ENCODE data around the gene TIAM2. TPM values are rescaled to one million over a fixed set of nuclear protein-coding genes. Genes with fewer than 3 reads are reported as not detected.

The TIAM2 gene
- total RNA-seq, 1 experiment from 2014 or later: 3.8 TPM

DNA sequence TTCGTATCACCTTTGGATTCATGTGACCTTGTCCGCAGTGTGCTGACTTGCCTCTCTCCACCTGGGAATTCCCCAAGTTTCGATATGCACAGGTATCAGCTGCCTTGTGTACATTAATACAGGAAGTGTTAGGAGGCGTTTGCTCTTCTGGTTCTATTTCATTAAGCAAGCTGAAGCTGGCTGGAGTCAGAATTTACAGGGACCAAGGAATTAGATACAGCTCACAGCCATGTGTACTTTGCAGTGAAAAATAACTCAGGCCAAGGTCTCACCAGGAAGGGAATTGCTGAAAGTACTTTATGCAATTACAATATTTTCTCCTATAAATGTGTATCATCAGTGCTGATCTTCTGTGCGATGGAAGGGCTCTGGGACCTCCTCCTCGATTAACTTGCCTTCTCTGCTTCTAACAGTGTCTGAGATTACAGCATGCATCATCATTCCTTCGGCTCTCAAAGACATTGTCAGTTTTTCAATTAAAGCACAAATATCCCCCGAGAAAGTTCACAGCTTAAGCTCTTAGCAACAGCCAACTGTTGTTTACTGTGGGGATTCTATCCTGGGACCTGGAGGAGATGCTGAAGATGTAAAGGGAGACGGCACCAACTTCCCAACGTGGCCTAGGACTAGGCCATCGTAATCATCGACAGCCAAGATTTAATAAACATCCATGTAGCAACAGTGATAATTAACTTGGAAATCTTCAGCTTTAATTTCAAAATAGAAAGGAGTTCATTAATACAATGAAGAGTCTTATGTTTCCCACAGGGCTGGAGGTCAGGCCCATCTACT is 13.8 kb upstream of the TIAM2 start:
- Mint-ChIP-seq H3K9me3 (ENCODE audit: unreplicated experiment) (no peaks in the 10 kb centered on the region), H3K4me1 (ENCODE audit: low read depth, unreplicated experiment) (peaks cover 9% of the 10 kb centered on the region), H3K36me3 (ENCODE audit: insufficient read depth, unreplicated experiment) (no peaks in the 10 kb centered on the region), H3K27ac (ENCODE audit: unreplicated experiment) (peak overlapping the region; percentile 64), H3K27me3 (ENCODE audit: insufficient read depth, unreplicated experiment) (no peaks in the 10 kb centered on the region), H3K4me3 (ENCODE audit: unreplicated experiment) (no peak overlapping the region)
- TF ChIP-seq CTCF (IDR thresholded peaks at IDR 0.05; ENCODE audit: insufficient read depth in 1 of 2, low read depth in 1 of 2, low read length in 1 of 2, severe bottlenecking in 1 of 2, unreplicated experiment in 1 of 2): no peak
- ChIA-PET CTCF (interaction anchor here (0.6 to 0.7 kb wide), 2 partner anchors 287 to 1582 kb away, joined by 3 to 6 read pairs; no protein-coding TSS in a partner anchor), POLR2A (no interaction called here)
- BruUV-seq (replicated peaks): no TSS peak
- no peak for DNase-seq
- Histone ChIP-seq H3K4me3 (ENCODE audit: low read depth, low read length) (no peak overlapping the region), H3K36me3 (ENCODE audit: control insufficient read depth, insufficient read depth, low read length) (no peaks in the 10 kb centered on the region), H3K4me1 (peaks cover 10% of the 10 kb centered on the region), H3K27me3 (replicated peaks; ENCODE audit: control insufficient read depth, insufficient read depth, low read length) (no peaks in the 10 kb centered on the region), H3K9me3 (no peaks in the 10 kb centered on the region)
- intact Hi-C loops (cut with micrococcal nuclease; ENCODE audit: unreplicated experiment): loop anchor here (1.0 kb wide), 1 partner anchor 193 kb away; no protein-coding TSS in a partner anchor

- Histone ChIP-seq H3K4me3 (ENCODE audit: low read depth, low read length) (no peak overlapping the region), H3K9me3 (no peaks in the 10 kb centered on the region), H3K27me3 (replicated peaks; ENCODE audit: control insufficient read depth, insufficient read depth, low read length) (no peaks in the 10 kb centered on the region), H3K36me3 (ENCODE audit: control insufficient read depth, insufficient read depth, low read length) (no peaks in the 10 kb centered on the region), H3K4me1 (peaks cover 10% of the 10 kb centered on the region)
- intact Hi-C loops (cut with micrococcal nuclease; ENCODE audit: unreplicated experiment): no loop called here
- Mint-ChIP-seq H3K9me3 (ENCODE audit: unreplicated experiment) (no peaks in the 10 kb centered on the region), H3K4me3 (ENCODE audit: unreplicated experiment) (no peak overlapping the region), H3K4me1 (ENCODE audit: low read depth, unreplicated experiment) (peaks cover 9% of the 10 kb centered on the region), H3K36me3 (ENCODE audit: insufficient read depth, unreplicated experiment) (no peaks in the 10 kb centered on the region), H3K27ac (ENCODE audit: unreplicated experiment) (no peak overlapping the region), H3K27me3 (ENCODE audit: insufficient read depth, unreplicated experiment) (no peaks in the 10 kb centered on the region)
- DNase-seq: no peak
- no peak for TF ChIP-seq CTCF (IDR thresholded peaks at IDR 0.05; ENCODE audit: insufficient read depth in 1 of 2, low read depth in 1 of 2, low read length in 1 of 2, severe bottlenecking in 1 of 2, unreplicated experiment in 1 of 2)
- CTCF ChIA-PET: no interaction called here
- POLR2A ChIA-PET: no interaction called here
- BruUV-seq (replicated peaks): no TSS peak
Measured at GRCh38 chr6:154984146-154984545, 11.0 kb upstream of the TIAM2 start.

DNA sequence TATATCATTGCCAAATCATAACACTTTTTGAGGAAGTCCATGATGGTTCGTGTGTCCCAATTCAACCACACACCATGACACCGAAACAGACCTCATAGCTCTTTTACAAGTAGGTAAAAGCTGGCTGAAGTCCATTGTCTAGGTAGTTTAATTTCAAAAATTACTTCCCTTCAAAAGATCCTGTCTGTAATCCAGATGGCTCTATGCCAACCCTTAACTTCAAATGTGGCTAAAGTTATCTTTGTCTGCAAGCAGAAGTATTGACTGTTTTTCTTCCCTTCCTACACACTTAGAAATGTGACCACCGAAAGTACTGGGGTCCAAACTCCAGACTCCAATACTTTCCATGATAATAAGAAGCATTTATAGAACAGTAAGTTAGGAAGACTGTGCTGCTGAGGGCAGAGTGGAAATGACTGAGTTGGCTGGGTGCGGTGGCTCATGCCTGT is 8.3 kb upstream of the TIAM2 start:
- Histone ChIP-seq H3K9me3 (no peaks in the 10 kb centered on the region), H3K36me3 (ENCODE audit: control insufficient read depth, insufficient read depth, low read length) (no peaks in the 10 kb centered on the region), H3K27me3 (replicated peaks; ENCODE audit: control insufficient read depth, insufficient read depth, low read length) (no peaks in the 10 kb centered on the region), H3K4me3 (ENCODE audit: low read depth, low read length) (no peak overlapping the region), H3K4me1 (no peaks in the 10 kb centered on the region)
- Mint-ChIP-seq H3K27ac (ENCODE audit: unreplicated experiment) (no peak overlapping the region), H3K9me3 (ENCODE audit: unreplicated experiment) (no peaks in the 10 kb centered on the region), H3K36me3 (ENCODE audit: insufficient read depth, unreplicated experiment) (no peaks in the 10 kb centered on the region), H3K27me3 (ENCODE audit: insufficient read depth, unreplicated experiment) (no peaks in the 10 kb centered on the region), H3K4me1 (ENCODE audit: low read depth, unreplicated experiment) (no peaks in the 10 kb centered on the region), H3K4me3 (ENCODE audit: unreplicated experiment) (no peak overlapping the region)
- CTCF ChIA-PET: no interaction called here
- POLR2A ChIA-PET: interaction anchor here (0.7 kb wide), 1 partner anchor 173 kb away, joined by 12 read pairs; no protein-coding TSS in a partner anchor
- BruUV-seq (replicated peaks): no TSS peak
- intact Hi-C loops (cut with micrococcal nuclease; ENCODE audit: unreplicated experiment): no loop called here
- no peak for TF ChIP-seq CTCF (IDR thresholded peaks at IDR 0.05; ENCODE audit: insufficient read depth in 1 of 2, low read depth in 1 of 2, low read length in 1 of 2, severe bottlenecking in 1 of 2, unreplicated experiment in 1 of 2)
- DNase-seq: no peak

Data from Caco-2 (cell line).